GM19023 (cell line): Measurements from ENCODE around the gene ENDOD1.

Source experiments
- ATAC-seq: cut with Tn5 transposase; IDR thresholded peaks from one replicate; pipeline ENCODE4 v1.9.1; 2021; ENCODE audit warnings: mild to moderate bottlenecking, moderate library complexity; ENCODE audit not compliant: unreplicated experiment

ENDOD1 gene

DNA sequence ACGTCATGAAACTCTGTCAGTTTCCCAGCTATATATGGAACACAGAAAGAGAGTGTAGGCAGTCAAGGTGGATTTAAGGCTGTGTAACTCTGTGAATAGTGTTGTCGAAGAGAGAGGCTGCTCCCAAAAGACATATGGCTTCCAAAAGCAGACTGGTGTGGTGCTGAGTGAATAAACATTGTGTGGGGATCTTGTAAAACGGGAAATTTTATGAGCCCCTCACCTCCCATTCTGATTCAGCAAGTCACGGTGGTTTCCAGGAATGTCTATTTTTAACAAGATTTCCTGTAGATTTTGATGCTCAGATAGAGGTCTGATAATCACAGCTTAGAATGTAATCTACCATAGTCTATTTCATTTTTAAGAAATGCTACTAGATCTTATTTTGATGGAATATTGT is 73.5 kb downstream of the ENDOD1 start:
- no peak for ATAC-seq

DNA sequence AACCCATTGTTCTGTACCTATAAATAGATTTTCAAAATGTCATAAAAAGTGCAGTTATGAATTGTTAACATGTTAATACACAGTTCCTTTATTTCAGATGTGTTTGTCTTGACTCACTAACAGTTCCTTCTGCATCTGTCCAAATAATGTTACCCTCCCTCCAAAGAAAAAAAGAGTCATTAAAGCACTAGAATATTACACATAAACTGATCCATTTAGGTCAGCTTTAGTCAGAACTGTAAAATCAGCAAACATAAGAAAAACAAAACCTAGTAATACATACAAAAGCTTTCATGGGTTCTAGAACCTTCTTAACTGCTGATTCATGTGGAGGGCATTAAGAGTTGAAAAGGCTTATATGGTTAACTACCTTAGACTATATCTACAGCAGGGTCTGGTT is 76.0 kb downstream of the ENDOD1 start:
- no peak for ATAC-seq

DNA sequence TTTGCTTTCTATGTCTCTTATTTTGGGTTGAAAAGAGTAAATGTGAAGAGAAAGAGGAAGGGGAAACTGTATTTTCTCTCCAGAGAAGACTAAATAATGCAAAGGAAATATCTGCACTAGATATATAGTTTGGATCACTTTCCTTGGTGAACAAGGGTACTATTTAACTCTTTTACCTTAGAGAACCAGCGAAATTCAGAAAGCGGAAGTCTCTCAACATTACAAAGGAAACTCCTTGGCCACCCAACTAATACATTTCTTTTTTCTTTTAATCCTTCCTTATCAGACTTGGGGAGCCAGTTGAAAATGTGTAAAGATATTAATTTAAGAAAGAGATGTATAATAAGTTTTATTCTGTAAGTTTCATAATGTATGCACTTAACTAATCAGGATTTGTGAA is 77.1 kb downstream of the ENDOD1 start:
- no peak for ATAC-seq

DNA sequence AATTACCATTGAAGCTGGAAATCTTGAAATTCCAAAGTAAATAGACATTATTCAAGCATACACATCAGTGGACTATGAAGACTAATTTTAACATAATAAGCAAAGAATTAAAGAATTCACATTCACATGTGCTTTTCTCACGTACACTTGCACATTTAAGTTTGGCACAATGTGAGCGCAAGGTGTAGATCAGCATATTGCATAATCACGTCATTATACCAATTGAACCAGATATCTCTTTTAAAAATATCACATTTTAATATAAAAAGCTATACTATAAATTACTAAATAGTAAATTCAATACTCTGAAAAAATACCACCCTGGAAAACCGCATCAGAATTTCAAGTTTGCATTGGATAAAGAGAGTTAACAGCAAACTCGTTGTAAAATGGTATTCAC is 80.6 kb downstream of the ENDOD1 start:
- ATAC-seq, result no peak

DNA sequence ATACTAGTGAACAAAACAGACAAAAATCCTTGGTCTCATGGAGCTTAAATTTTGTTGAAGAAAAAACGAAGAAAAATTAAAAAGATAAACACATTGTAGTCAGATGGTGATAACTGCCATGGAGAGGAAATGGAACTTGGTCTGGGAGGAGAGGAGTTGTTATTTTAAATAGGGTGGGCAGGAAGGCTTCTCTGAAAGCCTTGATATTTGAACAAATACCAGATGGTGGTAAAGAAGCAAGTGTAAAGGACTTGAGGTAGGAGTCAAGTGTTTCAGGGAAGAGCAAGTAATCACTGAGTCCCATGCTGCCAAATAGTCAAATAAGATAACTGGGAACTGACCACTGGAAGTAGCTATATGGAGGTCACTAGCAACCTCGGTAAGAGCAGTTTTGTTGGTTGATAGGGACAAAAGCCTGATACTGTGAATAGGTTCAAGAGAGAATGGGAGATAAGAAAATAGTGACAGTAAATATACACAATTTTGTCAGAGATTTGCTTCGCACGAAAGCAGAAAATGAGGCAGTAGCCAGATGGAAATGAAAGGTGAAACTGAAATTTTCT is 86.3 kb downstream of the ENDOD1 start:
- ATAC-seq, result no peak
